Measurements from ENCODE around the gene ACOD1.

- TF ChIP-seq CTCF (IDR thresholded peaks at IDR 0.05) (no peak), POLR2AphosphoS5 (IDR thresholded peaks at IDR 0.05; ENCODE audit: insufficient read depth in 1 of 2, low read depth in 1 of 2) (no peak), POLR2A (IDR thresholded peaks at IDR 0.05) (no peak)
Measured at GRCh38 chr13:76953968-76954367, 5.7 kb downstream of the ACOD1 start.
